Trophoblast cell (in vitro differentiated cells and primary cell): ENCODE measurements around the gene CRADD.
"Not testable (repeated sequence)": the region's sequence is repeated elsewhere in the genome, so short reads cannot be mapped to it uniquely, and the experiment has no call there.

Source experiments
- DNase-seq, 2 donors: peaks; one replicate each; pipeline ENCODE4 v3.0.0-alpha.2; 2016
- H2AFZ ChIP-seq: 2 replicates; pipeline ENCODE4 v1.6.1; 2013; ENCODE audit warnings: low read length, moderate library complexity, mild to moderate bottlenecking; ENCODE audit not compliant: insufficient read depth, poor library complexity
- H2AK5ac ChIP-seq: 2 replicates; pipeline ENCODE4 v1.6.1; 2013; ENCODE audit warnings: mild to moderate bottlenecking, low read length
- H2BK120ac ChIP-seq: 2 replicates; pipeline ENCODE4 v1.6.1; 2013; ENCODE audit warnings: low read length, mild to moderate bottlenecking, moderate library complexity; ENCODE audit not compliant: insufficient read depth, poor library complexity
- H2BK12ac ChIP-seq: 2 replicates; pipeline ENCODE4 v1.6.1; 2013; ENCODE audit warnings: mild to moderate bottlenecking, low read length, moderate library complexity
- H2BK5ac ChIP-seq: 2 replicates; pipeline ENCODE4 v1.6.1; 2013; ENCODE audit warnings: low read length, low read depth, moderate library complexity, mild to moderate bottlenecking; ENCODE audit not compliant: poor library complexity
- H3K14ac ChIP-seq: 2 replicates; pipeline ENCODE4 v1.6.1; 2013; ENCODE audit warnings: mild to moderate bottlenecking, low read length
- H3K18ac ChIP-seq: 2 replicates; pipeline ENCODE4 v1.6.1; 2013; ENCODE audit warnings: mild to moderate bottlenecking, low read length
- H3K23ac ChIP-seq: 2 replicates; pipeline ENCODE4 v1.6.1; 2013; ENCODE audit warnings: low read length
- H3K27ac ChIP-seq: 2 replicates; pipeline ENCODE4 v1.5.1; 2013; ENCODE audit warnings: low read depth, mild to moderate bottlenecking, inconsistent platforms, low read length, moderate library complexity
- H3K27me3 ChIP-seq: 2 replicates; pipeline ENCODE4 v1.6.1; 2013; ENCODE audit warnings: inconsistent platforms, mild to moderate bottlenecking, low read length, moderate library complexity; ENCODE audit not compliant: insufficient read depth
- H3K36me3 ChIP-seq, 2 experiments: 1 replicate in 1 of 2; 2 replicates in 1 of 2; pipeline ENCODE4 v1.6.1; 2013; ENCODE audit warnings: low read length in 2 of 2, mild to moderate bottlenecking in 2 of 2, moderate library complexity in 1 of 2; ENCODE audit not compliant: insufficient read depth in 2 of 2, control insufficient read depth in 1 of 2
- H3K4ac ChIP-seq: 2 replicates; pipeline ENCODE4 v1.6.1; 2013; ENCODE audit warnings: low read depth, mild to moderate bottlenecking, low read length, moderate library complexity
- H3K4me1 ChIP-seq, 2 experiments: 1 replicate in 1 of 2; 2 replicates in 1 of 2; pipeline ENCODE4 v1.6.1; 2013; ENCODE audit warnings: low read length in 2 of 2, mild to moderate bottlenecking in 2 of 2, moderate library complexity in 1 of 2; ENCODE audit not compliant: insufficient read depth in 2 of 2, control insufficient read depth in 1 of 2
- H3K4me2 ChIP-seq: 2 replicates; pipeline ENCODE4 v1.6.1; 2013; ENCODE audit warnings: inconsistent platforms, mild to moderate bottlenecking, low read length, moderate library complexity
- H3K4me3 ChIP-seq: 2 replicates; pipeline ENCODE4 v1.5.1; 2013; ENCODE audit warnings: mild to moderate bottlenecking, low read depth, low read length, inconsistent platforms
- H3K79me1 ChIP-seq: one replicate; pipeline ENCODE4 v1.6.1; 2013; ENCODE audit warnings: low read length
- H3K79me2 ChIP-seq: 2 replicates; pipeline ENCODE4 v1.6.1; 2013; ENCODE audit warnings: low read length, mild to moderate bottlenecking; ENCODE audit not compliant: control insufficient read depth, insufficient read depth, poor library complexity
- H3K9ac ChIP-seq: 2 replicates; pipeline ENCODE4 v1.6.1; 2013; ENCODE audit warnings: mild to moderate bottlenecking, low read length
- H3K9me3 ChIP-seq: 2 replicates; pipeline ENCODE4 v1.6.1; 2013; ENCODE audit warnings: low read depth, mild to moderate bottlenecking, control low read depth, inconsistent platforms, low read length; ENCODE audit not compliant: insufficient read depth
- H4K12ac ChIP-seq: 2 replicates; pipeline ENCODE4 v1.6.1; 2013; ENCODE audit warnings: low read depth, mild to moderate bottlenecking, low read length, moderate library complexity
- H4K8ac ChIP-seq: 2 replicates; pipeline ENCODE4 v1.6.1; 2013; ENCODE audit warnings: low read depth, mild to moderate bottlenecking, low read length, moderate library complexity
- H4K91ac ChIP-seq: one replicate; pipeline ENCODE4 v1.6.1; 2013; ENCODE audit warnings: low read depth, mild to moderate bottlenecking, low read length, moderate library complexity
- WGBS: extraction: QIAGEN DNeasy Blood & Tissue Kit; methylation state at CpG from one replicate; pipeline ENCODE4 v1.1.7; 2013; ENCODE audit warnings: missing lambda C conversion rate; ENCODE audit not compliant: insufficient read length, insufficient coverage; ENCODE audit errors: extremely low coverage; 5-methylcytosine and 5-hydroxymethylcytosine counted together

CRADD gene

DNA sequence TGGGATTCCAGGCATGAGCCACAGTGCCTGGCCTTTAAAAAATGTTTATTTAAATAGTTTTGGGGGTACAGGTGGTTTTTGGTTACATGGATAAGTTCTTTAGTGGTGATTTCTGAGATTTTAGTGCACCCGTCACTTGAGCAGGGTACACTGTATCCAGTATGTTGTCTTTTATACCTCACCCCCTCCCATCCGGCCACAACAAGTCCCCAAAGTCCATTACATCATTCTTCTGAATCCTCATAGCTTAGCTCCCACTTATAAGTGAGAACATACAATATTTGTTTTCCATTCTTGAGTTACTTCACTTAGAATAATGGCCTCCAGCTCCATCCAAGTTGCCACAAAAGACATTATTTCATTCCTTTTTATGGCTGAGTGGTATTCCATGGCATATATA is 124.5 kb downstream of the CRADD start:
- H3K9me3 ChIP-seq, H3K9ac ChIP-seq, H3K36me3 ChIP-seq, H3K4ac ChIP-seq, H3K4me1 ChIP-seq, H3K27ac ChIP-seq, H4K8ac ChIP-seq, DNase-seq, H3K4me2 ChIP-seq, H3K18ac ChIP-seq, H2AFZ ChIP-seq, H2AK5ac ChIP-seq, H3K79me2 ChIP-seq, H4K12ac ChIP-seq, H2BK120ac ChIP-seq, H3K14ac ChIP-seq, H3K79me1 ChIP-seq, H3K27me3 ChIP-seq, H3K4me3 ChIP-seq, H2BK5ac ChIP-seq, H4K91ac ChIP-seq, H3K23ac ChIP-seq, H2BK12ac ChIP-seq: not testable (repeated sequence)
- WGBS, result no CpG with 5 or more reads among the region's 2 CpGs

- Histone ChIP-seq H3K4me3 (no peak overlapping the region), H2AK5ac (no peak overlapping the region), H3K4ac (no peak overlapping the region), H3K14ac (no peak overlapping the region), H3K9me3 (no peaks in the 10 kb centered on the region), H3K4me2 (no peak overlapping the region), H3K36me3 (no peaks in the 10 kb centered on the region), H3K79me1 (no peaks in the 10 kb centered on the region), H3K79me2 (no peaks in the 10 kb centered on the region), H3K27ac (no peak overlapping the region), H2BK12ac (no peak overlapping the region), H3K23ac (no peak overlapping the region), H3K9ac (no peak overlapping the region), H2BK5ac (no peak overlapping the region), H4K12ac (no peak overlapping the region), H3K18ac (no peak overlapping the region), H3K4me1 (peaks cover 2% of the 10 kb centered on the region in 2 experiments), H3K27me3 (no peaks in the 10 kb centered on the region), H4K8ac (no peak overlapping the region), H2BK120ac (no peak overlapping the region), H4K91ac (no peak overlapping the region), H2AFZ (no peak overlapping the region)
- WGBS, result no CpG with 5 or more reads among the region's 2 CpGs
- no peak for DNase-seq
Observed at GRCh38 chr12:93802293-93802692, 125.1 kb downstream of the CRADD start.

GRCh38 chr12:93802698-93803423 is 125.7 kb downstream of the CRADD start:
- no peak overlapping the region for H3K27ac ChIP-seq
- H3K23ac ChIP-seq, result no peak overlapping the region
- H2BK120ac ChIP-seq, result no peak overlapping the region
- no peak overlapping the region for H4K8ac ChIP-seq
- no peak overlapping the region for H3K4me2 ChIP-seq
- H2BK12ac ChIP-seq, result no peak overlapping the region
- no peaks in the 10 kb centered on the region for H3K79me2 ChIP-seq
- no peak for DNase-seq
- H3K9ac ChIP-seq, result no peak overlapping the region
- no peak overlapping the region for H3K4me3 ChIP-seq
- no peaks in the 10 kb centered on the region for H3K79me1 ChIP-seq
- H3K4me1 ChIP-seq, result peaks cover 2% of the 10 kb centered on the region in 2 experiments
- H3K9me3 ChIP-seq, result no peaks in the 10 kb centered on the region
- H2AK5ac ChIP-seq, result no peak overlapping the region
- no peak overlapping the region for H2BK5ac ChIP-seq
- H2AFZ ChIP-seq, result no peak overlapping the region
- no peak overlapping the region for H4K91ac ChIP-seq
- H3K4ac ChIP-seq, result no peak overlapping the region
- H3K27me3 ChIP-seq, result no peaks in the 10 kb centered on the region
- H4K12ac ChIP-seq, result no peak overlapping the region
- no peaks in the 10 kb centered on the region for H3K36me3 ChIP-seq
- no peak overlapping the region for H3K14ac ChIP-seq
- WGBS, result no CpG with 5 or more reads among the region's 2 CpGs
- H3K18ac ChIP-seq, result no peak overlapping the region

- Histone ChIP-seq H3K4me3 (no peak overlapping the region), H3K4me1 (peaks cover 2% of the 10 kb centered on the region in 2 experiments), H3K14ac (no peak overlapping the region), H2AK5ac (no peak overlapping the region), H3K9ac (no peak overlapping the region), H3K36me3 (no peaks in the 10 kb centered on the region), H3K79me2 (no peaks in the 10 kb centered on the region), H3K9me3 (no peaks in the 10 kb centered on the region), H3K4ac (no peak overlapping the region), H2AFZ (no peak overlapping the region), H3K23ac (no peak overlapping the region), H4K8ac (no peak overlapping the region), H3K27me3 (no peaks in the 10 kb centered on the region), H3K4me2 (no peak overlapping the region), H4K91ac (no peak overlapping the region), H4K12ac (no peak overlapping the region), H3K79me1 (no peaks in the 10 kb centered on the region), H3K27ac (no peak overlapping the region), H2BK5ac (no peak overlapping the region), H2BK120ac (no peak overlapping the region), H3K18ac (no peak overlapping the region), H2BK12ac (no peak overlapping the region)
- WGBS, result no CpG with 5 or more reads among the region's 4 CpGs
- no peak for DNase-seq
Observed at GRCh38 chr12:93803424-93803807, 126.2 kb downstream of the CRADD start.
